ENCODE measurements around the gene DNAJC11.
"Not testable (repeated sequence)": the region's sequence is repeated elsewhere in the genome, so short reads cannot be mapped to it uniquely, and the experiment has no call there.

The DNAJC11 gene

DNA sequence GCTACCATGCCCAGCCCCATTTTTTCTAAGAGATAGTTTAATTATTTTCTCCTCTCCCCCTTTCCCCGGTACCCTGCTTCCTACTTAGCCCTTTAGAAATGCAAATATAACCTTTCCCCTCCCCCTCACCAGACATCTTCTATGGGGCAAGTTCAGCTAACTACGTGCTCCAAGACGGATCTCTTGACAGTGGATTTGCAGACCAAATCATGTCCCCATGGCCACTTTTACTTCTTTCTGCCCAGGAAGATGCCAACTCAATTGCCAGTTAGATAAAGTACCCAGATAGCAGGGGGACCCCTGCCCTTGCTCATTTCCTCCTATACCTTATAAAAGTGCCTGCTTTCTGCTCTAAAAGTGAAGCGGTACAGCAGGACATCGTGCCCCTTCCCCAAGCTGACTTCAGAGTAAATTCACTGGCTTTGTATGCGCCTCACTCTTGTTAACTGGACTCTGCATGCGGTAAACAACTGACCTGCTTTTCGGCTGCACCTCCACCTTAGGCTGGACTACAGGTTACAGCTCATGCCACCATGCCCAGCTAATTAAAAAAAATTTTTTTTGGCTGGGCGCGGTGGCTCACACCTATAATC, 7.4 kb downstream of the DNAJC11 start:
- no peak for DNase-seq (ENCODE audit: low read depth)

DNA sequence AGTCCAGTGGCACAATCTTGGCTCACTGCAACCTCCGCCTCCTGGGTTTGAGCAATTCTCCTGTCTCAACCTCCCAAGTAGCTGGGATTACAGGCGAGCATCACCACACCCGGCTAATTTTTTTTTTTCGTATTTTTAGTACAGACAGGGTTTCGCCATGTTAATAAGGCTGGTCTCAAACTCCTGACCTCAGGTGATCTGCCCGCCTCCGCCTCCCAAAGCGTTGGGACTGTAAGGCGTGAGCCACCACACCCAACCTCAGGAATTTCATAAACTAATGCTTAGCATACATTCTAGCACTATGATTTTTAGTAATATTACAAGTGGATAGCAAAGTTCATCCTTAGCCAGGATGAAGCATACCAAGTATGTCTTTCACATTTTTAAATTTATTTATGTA, 8.7 kb downstream of the DNAJC11 start:
- DNase-seq (ENCODE audit: low read depth), result no peak

DNA sequence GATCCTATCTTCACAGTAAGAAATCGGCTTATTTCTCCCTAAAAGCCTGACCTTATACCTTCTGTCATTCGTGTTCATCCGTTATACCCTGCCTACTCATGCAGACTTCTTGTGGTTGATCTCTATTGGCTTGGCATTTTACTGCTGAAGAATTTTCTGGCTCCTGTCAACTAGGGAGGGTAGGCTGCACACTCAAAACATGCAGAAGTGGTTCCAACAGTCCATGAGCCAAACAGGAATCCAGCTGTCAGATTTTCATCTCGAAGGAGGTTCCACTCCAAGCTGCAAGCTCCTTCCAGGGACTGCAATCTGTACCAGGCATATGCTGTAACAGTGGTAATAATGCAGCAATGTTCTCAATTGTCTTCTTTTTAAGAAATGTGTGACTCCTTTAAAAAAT, 10.1 kb downstream of the DNAJC11 start:
- DNase-seq (ENCODE audit: low read depth), result no peak

DNA sequence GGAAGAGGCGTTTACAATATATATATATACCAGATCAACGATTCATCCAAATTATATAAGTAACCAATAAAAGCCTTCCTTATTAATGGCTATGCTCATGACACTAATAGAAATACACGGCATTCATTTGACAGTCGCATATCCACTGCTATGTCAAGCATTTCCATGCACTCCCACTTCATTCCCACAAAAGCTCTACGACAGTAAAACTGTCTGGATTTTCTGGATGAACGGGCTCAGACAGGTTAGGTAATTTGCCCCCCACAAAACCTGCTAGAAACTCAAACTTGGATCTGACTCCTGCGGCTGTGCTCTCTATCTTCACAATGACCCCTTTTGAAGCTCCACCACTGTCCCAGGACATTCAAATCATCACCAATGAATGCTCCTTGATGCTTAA, 11.4 kb downstream of the DNAJC11 start:
- no peak for DNase-seq (ENCODE audit: low read depth)

DNA sequence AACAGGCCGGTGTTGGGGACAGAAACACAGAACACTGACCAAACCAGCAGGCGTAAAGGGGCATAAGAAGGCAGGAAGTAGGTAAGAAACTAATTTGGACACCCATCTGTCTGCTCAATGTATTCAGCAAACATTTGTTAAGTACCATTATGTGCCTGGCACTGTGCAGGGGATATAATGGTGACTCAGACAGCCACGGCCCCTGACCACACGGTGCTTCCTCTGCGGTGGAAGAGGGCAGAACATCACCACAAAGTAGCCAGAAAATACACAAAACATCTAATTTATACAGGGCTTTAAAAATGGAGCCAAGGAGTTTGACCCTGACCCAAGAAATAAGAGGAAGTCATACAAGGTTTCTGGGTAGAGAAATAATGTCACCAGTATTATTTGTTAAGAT, 12.9 kb downstream of the DNAJC11 start:
- DNase-seq (ENCODE audit: low read depth), result no peak

DNA sequence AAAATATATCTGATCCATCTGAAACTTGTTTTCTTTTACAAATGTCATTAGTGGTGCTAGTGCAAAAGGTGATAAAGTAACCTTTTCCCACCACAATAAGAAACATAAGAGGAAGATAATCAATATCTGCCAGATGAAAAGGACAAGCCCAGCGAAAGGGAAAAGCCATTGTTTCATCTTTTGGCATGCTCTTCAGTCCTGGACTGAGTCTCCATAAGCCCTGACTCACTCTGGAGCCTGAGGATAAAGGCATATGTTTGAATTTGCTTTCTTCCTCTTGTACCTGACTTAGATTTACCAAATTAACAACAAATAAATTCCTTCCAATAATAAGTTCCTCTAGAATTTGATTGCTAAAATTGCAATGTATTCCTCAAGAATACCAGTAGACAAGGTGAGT, 13.6 kb downstream of the DNAJC11 start:
- DNase-seq (ENCODE audit: low read depth), result no peak

DNA sequence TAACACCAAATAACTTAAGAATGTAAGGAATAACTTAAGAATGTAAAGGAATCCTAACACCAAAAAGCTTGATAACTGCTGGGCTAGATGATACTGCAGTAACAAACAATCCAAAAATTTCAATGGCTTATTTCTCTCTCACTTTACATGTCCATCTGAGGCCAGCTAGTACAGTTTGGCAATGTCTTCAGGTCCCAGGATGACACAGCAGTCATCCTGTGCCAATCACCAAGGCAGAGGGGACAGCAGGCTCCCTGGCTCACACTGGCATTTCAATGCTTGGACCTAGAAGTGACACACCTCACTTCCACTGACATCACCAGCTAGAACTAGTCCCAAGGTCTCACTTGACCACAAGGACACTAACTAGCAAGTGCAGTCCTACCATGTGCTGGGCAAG, 15.3 kb downstream of the DNAJC11 start:
- peak; percentile 65 for DNase-seq (ENCODE audit: low read depth)

DNA sequence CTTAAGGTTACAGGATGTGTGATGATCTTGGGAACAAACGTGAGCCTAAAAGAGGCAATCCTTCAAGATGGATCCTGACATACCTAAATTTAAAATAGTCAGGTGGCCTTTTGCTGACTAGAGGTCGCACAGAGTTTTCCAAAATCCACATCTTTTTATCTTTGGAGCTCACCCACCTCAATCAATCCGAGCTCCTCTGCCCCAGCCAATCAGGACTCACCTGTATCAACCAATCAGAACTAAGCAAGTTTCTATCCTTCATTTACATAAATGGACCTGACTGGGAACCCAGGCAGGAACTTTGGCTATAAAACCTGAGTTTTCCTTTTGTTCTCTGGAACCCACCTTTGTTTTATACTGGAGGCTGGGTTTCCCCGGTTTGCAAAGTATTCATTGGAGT, 16.2 kb downstream of the DNAJC11 start:
- no peak for DNase-seq (ENCODE audit: low read depth)

DNA sequence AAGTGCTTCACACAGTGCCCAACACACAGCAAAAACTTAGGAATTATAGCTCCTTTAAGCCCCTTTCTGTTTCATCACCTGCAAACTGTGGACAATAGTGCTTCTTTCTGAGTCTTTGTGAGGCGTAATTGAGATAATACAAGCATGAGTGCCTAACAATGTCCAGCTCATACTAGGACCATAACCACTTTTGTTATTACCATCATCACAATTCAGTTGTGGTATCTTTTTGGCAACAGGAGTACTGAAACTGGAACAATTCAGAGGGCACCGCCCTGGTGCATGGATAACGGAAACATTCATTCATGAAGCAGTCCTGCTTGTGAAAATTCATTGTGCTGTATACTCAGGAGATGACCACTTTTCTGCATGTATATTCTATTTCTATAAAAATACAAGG, 18.2 kb downstream of the DNAJC11 start:
- no peak for DNase-seq (ENCODE audit: low read depth)

DNA sequence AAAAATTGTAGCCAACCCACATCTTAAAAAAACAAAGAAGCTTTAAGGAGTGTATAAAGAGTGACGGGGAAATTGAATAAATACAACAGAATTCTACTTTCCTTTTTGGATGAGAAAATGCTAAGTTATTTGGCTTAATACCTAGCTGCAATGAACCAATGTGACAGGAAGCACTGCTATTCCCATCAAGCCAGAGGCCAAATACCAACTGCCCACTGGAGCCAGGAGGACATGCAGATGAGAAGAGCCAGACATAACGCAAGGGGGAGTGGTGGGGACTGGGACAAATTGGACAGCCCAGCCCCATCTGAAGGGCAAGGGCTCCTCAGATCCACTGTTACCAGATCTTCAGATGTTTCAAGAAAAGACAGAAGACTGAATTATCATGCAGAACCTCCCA, 25.7 kb downstream of the DNAJC11 start:
- DNase-seq (ENCODE audit: low read depth), result no peak

DNA sequence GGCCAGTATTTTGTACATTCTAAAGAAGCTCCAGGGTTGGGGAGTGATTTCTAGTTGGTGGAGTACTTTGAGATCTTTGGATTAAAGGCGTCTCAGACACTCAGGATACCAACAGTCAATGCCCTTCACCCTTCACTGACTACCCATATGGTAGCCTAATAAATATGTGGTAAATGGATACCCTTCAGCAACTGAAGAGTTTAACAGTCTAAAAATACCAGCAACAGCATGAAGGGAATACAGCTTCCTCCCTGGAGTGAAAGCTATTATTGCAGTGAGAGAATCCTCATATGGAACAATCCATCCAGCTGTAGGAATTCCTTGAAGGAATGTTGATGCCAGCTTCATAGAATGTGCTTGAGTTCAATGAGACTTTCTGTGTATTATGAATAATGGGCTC, 26.8 kb downstream of the DNAJC11 start:
- DNase-seq (ENCODE audit: low read depth), result no peak

DNA sequence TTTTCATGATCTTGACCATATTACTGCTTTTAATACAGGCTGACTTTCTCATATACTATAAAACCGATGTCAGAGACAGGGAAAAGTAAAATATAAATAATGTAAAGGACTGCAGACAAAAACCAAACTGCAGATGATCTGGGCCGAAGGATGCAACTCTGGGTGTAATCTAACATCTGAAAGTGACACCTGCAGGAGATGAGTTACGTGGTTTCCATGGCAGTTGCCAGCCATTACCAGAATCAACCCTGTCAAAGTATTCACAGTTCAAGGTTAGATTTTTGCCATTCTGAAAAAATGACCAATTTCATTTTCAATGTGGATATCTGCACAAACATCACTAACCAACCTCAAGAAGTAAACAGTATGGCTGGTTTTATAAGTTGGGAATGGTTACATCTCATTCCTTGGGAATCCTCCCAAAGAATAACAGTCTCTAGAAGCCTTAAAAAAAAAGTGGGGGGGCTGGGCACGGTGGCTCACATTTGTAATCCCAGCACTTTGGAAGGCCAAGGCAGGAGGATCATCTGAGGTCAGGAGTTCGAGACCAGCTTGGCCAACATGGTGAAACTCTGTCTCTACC, 27.7 kb downstream of the DNAJC11 start:
- DNase-seq (ENCODE audit: low read depth), result no peak

DNA sequence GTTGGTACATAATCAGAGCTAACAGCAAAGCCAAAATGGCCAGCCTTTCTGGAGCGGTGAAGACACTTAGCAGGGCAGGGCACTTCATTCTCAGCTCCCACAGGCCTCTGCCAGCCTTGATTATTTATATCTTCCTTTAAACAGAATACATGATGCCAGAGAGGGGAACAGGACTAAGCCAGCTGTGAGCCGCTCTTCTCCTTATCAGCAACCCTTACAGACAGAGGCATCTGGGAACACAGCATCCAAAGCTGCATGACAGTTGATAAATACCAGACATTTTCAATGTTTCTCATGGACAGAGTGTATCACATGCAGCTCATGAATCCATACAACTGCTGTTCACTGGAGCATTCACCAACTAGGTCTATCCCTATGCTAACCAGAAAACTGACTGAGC, 29.1 kb downstream of the DNAJC11 start:
- DNase-seq (ENCODE audit: low read depth), result no peak

DNA sequence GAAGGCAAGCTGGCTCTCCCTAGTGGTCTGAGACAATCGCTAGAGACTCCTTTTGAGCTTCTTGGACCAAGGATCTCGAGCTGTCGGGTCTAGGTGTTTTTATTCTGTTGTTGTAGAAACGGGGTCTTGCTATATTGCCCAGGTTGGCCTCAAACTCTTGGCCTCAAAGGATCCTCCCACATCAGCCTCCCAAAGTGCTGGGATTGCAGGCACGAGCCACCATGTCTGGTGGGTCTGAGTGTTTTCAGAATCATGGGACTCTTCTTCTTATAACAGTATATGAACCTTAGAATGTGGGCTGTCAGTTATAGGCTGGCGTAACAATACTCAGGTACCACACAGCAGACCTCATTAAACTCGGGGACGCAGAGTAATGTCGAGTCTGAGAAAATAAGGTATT, 33.1 kb downstream of the DNAJC11 start:
- DNase-seq (ENCODE audit: low read depth), result no peak

DNA sequence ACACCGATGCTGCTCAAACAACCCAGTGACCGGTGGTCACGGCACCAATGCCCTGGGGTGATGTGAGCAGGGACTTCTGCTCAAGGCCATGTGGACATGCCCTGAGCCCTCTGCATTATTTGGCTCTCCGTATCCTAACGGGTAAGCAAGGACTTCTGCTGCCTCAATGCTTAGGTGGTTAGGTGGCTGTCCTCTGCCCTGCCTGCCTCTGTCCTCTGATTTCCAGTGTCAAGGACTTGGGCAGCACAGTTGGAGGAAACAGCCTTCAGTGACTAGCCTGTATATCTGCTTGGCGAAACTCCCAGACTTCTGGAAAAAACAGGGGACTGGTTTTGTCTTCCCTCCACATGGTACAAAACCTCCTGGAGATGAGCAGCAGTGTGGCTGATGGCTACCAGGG, 34.5 kb downstream of the DNAJC11 start:
- DNase-seq (ENCODE audit: low read depth), result no peak

DNA sequence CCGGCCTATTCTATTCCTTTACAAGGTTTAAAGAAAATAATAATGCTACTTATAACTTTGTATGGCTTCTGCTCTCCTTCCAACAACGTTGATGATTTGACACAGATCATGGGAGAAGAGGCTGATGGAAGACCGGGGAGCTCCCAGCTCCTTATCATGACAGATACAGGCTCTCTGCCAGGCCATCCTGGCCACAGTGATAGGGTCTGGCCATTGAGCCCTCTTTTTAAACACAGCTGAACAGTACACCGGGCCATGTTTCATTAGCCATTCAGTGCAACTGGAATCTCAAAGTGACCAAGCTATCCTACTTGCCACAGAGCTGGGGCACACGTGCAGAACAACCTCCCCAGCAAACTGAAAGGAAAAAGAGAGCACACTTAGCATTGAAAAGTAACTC, 34.9 kb downstream of the DNAJC11 start:
- DNase-seq (ENCODE audit: low read depth), result no peak

DNA sequence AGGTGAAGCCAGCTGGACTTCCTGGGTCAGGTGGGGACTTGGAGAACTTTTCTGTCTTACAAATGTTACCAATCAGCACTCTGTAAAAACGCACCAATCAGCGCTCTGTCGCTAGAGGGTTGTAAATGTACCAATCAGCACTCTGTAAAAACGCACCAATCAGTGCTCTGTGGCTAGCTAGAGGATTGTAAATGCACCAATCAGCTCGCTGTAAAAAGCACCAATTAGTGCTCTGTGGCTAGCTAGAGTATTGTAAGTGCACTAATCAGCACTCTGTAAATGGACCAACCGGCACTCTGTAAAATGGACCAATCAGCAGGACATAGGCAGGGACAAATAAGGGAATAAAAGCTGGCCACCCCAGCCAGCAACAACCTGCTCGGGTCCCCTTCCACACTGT, 39.1 kb downstream of the DNAJC11 start:
- DNase-seq (ENCODE audit: low read depth), result not testable (repeated sequence)

DNA sequence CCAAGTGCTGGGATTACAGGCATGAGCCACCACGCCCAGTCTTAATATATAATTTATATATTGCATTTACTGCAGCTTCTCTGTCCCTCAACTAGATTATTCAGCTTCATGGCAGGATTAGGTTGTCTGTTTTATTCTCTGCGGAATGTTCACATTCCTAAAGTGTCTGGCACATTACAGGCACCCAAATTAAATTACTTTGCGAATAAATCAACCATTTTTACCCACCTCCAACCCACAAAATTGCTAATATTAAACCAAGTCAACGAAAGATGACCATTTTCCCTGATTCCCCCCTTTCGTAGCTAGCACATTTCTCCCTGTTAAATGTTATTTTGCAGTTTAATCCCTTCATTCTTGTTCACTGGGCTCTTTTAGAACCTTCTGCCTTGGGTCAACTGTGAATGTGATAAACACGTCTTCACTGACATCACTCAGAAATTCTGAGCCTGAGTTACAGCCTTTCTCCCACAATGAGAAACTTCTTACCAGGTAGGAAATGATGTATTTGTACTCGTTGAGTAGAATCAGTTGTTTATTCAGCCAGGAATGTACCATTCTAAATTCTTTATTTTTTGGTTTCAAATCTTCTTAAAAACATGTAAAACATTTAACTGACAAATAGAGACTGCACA, 41.1 kb downstream of the DNAJC11 start:
- DNase-seq (ENCODE audit: low read depth), result no peak

DNA sequence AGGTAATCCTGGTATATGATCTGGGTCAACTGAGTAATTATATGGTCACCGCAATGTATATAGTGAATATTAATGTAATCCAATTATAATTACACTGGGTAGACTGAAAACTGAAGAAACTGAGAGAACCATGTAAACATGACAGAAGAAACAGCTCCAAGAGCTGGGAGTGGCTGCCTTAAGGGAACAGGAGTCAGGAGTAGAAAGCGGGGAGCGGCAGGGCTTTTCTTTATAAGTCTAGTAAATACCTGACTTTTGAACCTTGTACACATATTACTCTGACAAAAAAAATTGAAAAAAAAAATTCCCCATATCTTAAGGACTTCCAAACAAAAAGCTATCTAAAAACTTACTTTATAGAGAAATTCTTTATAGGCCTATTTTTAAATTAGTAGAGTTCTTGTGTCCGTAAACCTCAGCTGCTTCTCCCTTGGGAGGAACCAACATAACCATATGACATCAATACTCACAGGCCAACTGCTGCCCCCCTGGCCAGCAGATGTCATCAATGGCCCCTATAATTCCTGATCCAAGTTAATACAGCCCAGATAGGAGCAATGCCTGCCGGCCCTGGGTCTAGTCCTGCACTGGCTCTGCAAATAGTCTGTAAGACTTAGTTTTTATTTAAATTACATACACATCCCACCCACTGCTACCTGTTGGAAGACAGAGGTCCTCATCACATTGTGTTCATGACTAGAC, 43.1 kb downstream of the DNAJC11 start:
- DNase-seq (ENCODE audit: low read depth), result no peak

DNA sequence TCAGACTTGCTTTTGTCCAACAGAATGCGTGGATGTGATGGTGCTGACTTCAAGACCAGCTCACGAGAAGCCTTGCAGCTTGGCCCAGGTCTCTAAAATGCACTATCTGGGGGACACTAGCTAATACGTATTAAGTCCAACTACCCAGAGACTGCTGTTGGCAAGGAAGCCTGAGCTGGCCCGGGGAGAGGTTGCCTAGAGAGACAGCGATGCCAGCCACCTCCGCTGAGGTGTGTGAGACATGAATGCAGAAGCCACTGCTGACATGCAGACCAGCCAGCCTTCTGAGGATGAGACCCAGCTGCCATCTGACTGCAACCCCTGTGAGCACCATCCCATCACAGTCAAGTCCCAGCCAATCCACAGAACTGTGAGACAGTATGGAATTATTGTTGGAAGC, 44.5 kb downstream of the DNAJC11 start:
- DNase-seq (ENCODE audit: low read depth), result no peak

DNA sequence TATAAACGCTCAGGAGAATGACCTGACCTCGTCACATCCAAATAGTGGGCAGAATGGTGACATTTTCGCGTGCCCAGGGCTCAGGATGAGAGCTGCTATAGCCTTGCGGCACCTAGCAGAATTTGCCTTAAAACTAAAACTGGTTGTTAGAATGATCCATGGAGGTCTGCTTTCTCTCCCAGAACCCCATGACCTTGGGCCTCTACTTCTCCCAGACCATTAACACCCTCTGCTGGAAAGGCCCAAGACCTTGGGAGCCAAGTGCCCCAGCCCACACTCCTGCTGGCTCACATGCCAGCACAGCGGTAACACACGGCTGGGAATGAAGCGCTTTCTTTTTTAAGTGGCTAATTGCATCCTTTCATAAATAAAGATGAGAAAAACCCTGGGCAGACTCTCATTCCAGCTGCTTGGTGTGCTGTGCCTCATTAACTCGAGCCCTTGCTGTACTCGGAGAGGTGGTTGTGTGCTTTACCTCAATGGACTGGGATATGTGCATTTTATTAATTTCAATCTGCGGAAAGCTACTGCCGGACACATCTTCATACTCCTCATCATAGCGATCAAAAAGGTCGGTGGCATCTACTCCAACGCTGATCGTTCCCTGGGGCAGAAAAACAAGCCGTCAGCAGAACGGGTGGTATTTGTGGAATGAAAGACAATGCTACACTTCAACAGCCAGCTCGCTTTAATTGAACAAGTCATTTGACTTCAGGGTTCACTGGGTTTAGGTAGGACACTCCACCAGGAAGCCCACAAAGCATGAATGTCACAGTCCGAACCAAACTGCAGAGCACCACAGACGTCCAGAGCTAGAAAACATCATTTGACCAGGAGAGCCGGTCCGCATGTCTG, 48.0 kb downstream of the DNAJC11 start:
- DNase-seq (ENCODE audit: low read depth), result no peak

DNA sequence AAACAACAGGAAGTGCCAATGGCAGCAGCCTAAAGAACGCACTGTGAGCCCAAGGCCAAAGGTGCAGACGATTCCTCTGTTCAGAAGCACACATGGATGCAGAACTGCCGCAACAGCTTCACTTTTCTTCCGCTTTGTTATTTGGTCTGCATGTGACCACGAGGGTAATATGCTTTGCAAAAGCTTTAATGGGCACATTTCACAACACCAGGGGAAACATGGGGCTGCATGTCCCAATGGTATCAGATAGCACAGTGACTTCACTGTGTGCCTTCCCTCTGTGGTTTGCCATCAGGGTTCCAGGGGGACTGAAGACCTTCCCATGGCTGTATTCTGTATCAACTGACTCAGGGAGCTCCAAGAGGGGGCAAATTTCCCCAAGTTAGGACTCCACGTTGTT, 48.6 kb downstream of the DNAJC11 start:
- no peak for DNase-seq (ENCODE audit: low read depth)

DNA sequence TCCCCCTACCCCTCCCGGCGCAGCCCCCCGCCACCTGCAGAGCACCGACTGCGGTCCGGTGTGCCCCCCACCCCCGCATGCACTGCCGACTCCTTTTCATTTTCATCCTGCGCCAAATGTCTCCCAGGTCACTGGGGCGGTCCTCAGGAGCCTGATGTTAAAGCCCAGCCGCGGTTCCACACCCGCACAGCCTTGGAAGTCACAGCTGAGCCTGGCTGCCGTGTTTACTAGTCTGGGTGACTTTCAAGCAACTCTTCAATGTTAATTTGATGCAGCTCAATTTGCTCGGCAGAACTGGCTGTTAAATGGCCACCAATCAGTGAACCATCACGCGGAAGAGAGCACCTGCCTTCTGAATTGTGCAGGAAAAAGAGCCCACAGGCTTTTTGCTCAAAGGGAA, 49.7 kb downstream of the DNAJC11 start:
- DNase-seq (ENCODE audit: low read depth), result no peak
